ENCODE measurements around the gene GNPTG.

Gene GNPTG

GRCh38 chr16:1394367-1394951, 42.7 kb downstream of the GNPTG start:
- DNase-seq (ENCODE audit: low read depth, low spot score): no peak

GRCh38 chr16:1395444-1396031, 43.8 kb downstream of the GNPTG start:
- DNase-seq (ENCODE audit: low read depth, low spot score): no peak

- DNase-seq (ENCODE audit: low read depth, low spot score): no peak
Observed at GRCh38 chr16:1397779-1398178, 46.0 kb downstream of the GNPTG start.

GRCh38 chr16:1398351-1398750, 46.6 kb downstream of the GNPTG start:
- DNase-seq (ENCODE audit: low read depth, low spot score): no peak

- no peak for DNase-seq (ENCODE audit: low read depth, low spot score)
Observed at GRCh38 chr16:1398826-1399581, 47.3 kb downstream of the GNPTG start.

- no peak for DNase-seq (ENCODE audit: low read depth, low spot score)
Observed at GRCh38 chr16:1401061-1401757, 49.5 kb downstream of the GNPTG start.

- no peak for DNase-seq (ENCODE audit: low read depth, low spot score)
Observed at GRCh38 chr16:1401758-1402154, 50.0 kb downstream of the GNPTG start.

GRCh38 chr16:1403036-1403435, 51.3 kb downstream of the GNPTG start:
- DNase-seq (ENCODE audit: low read depth, low spot score): no peak

- DNase-seq (ENCODE audit: low read depth, low spot score): no peak
Observed at GRCh38 chr16:1403733-1404132, 52.0 kb downstream of the GNPTG start.

GRCh38 chr16:1407753-1408152, 56.0 kb downstream of the GNPTG start:
- DNase-seq (ENCODE audit: low read depth, low spot score): peak; percentile 30

- peak; percentile 96 for DNase-seq (ENCODE audit: low read depth, low spot score)
Observed at GRCh38 chr16:1408171-1408837, 56.6 kb downstream of the GNPTG start.

GRCh38 chr16:1412847-1413246, 61.1 kb downstream of the GNPTG start:
- DNase-seq (ENCODE audit: low read depth, low spot score): no peak

Measured in astrocyte of the hippocampus (primary cell).